GM18861 (cell line): Measurements from ENCODE around the gene B9D2.
"Not testable (repeated sequence)": the region's sequence is repeated elsewhere in the genome, so short reads cannot be mapped to it uniquely, and the experiment has no call there.

Experiments
- ATAC-seq: cut with Tn5 transposase; IDR thresholded peaks from one replicate; pipeline ENCODE4 v1.9.1; 2021; ENCODE audit not compliant: unreplicated experiment

Gene B9D2

GRCh38 chr19:41392775-41393174, 28.8 kb upstream of the B9D2 start:
- ATAC-seq, result no peak

- no peak for ATAC-seq
Observed at GRCh38 chr19:41391618-41392017, 27.7 kb upstream of the B9D2 start.

GRCh38 chr19:41386442-41386841, 22.5 kb upstream of the B9D2 start:
- ATAC-seq, result no peak

GRCh38 chr19:41384351-41384750, 20.4 kb upstream of the B9D2 start:
- no peak for ATAC-seq

GRCh38 chr19:41381536-41381935, 17.6 kb upstream of the B9D2 start:
- ATAC-seq, result not testable (repeated sequence)

- ATAC-seq, result peak; percentile 59
Observed at GRCh38 chr19:41377977-41378709, 14.2 kb upstream of the B9D2 start.

GRCh38 chr19:41376998-41377365, 13.0 kb upstream of the B9D2 start:
- no peak for ATAC-seq

GRCh38 chr19:41376241-41376997, 12.5 kb upstream of the B9D2 start, which contains the start of gene TMEM91:
Gene TMEM91, plus strand, starts transcription at chr19:41376533. Its CDS starts 1,777 bp downstream, at chr19:41378310.
- no peak for ATAC-seq

- ATAC-seq, result no peak
Observed at GRCh38 chr19:41373993-41374392, 10.0 kb upstream of the B9D2 start.

- ATAC-seq, result no peak
Observed at GRCh38 chr19:41372501-41372900, 8.6 kb upstream of the B9D2 start.

GRCh38 chr19:41371541-41371940, 7.6 kb upstream of the B9D2 start:
- ATAC-seq, result no peak

GRCh38 chr19:41371119-41371518, 7.2 kb upstream of the B9D2 start:
- not testable (repeated sequence) for ATAC-seq

- no peak for ATAC-seq
Observed at GRCh38 chr19:41369769-41370168, 5.8 kb upstream of the B9D2 start.

GRCh38 chr19:41367848-41368301, 3.9 kb upstream of the B9D2 start:
- ATAC-seq, result peak; percentile 51

- ATAC-seq, result no peak
Observed at GRCh38 chr19:41366089-41366488, 2.1 kb upstream of the B9D2 start.

GRCh38 chr19:41364524-41365391, 809 bp upstream of the B9D2 start:
- no peak for ATAC-seq

- ATAC-seq, result no peak
Observed at GRCh38 chr19:41363371-41363752, 587 bp downstream of the B9D2 start.

- no peak for ATAC-seq
Observed at GRCh38 chr19:41362143-41362847, 1.7 kb downstream of the B9D2 start.

GRCh38 chr19:41359741-41360140, 4.2 kb downstream of the B9D2 start:
- no peak for ATAC-seq

GRCh38 chr19:41357746-41358145, 6.2 kb downstream of the B9D2 start:
- no peak for ATAC-seq
